Astrocyte (in vitro differentiated cells and primary cell): Measurements from ENCODE around the gene BTN2A1. TPM values are rescaled to one million over a fixed set of nuclear protein-coding genes. Genes with fewer than 3 reads are reported as not detected.
A peak's percentile ranks its signal among the peaks of the same experiment; 100 is the strongest.

ENCODE experiments used
- DNase-seq: peaks from one replicate; pipeline ENCODE4 v3.0.0-alpha.2; 2010; ENCODE audit warnings: low read depth
- FAIRE-seq: peaks from 2 replicates; lab custom pipeline; 2011; peaks lifted over from hg19 to GRCh38; lab: Jason Lieb, UNC
- H2AFZ ChIP-seq: 2 replicates; pipeline ENCODE4 v1.6.0; 2012; ENCODE audit warnings: low read depth, low read length, inconsistent platforms
- H3K27ac ChIP-seq: 2 replicates; pipeline ENCODE4 v1.5.1; 2011; ENCODE audit warnings: low read depth, low read length, inconsistent platforms
- H3K27me3 ChIP-seq: 2 replicates; pipeline ENCODE4 v1.6.0; 2011; ENCODE audit warnings: low read length, inconsistent platforms; ENCODE audit not compliant: insufficient read depth
- H3K36me3 ChIP-seq: 2 replicates; pipeline ENCODE4 v1.5.1; 2011; ENCODE audit warnings: low read length, inconsistent platforms; ENCODE audit not compliant: insufficient read depth
- H3K4me1 ChIP-seq: 2 replicates; pipeline ENCODE4 v1.5.1; 2011; ENCODE audit warnings: low read length, inconsistent platforms; ENCODE audit not compliant: insufficient read depth
- H3K4me2 ChIP-seq: 2 replicates; pipeline ENCODE4 v1.6.0; 2012; ENCODE audit warnings: low read length, inconsistent platforms
- H3K4me3 ChIP-seq: 2 replicates; pipeline ENCODE4 v1.5.1; 2011; ENCODE audit warnings: low read depth, mild to moderate bottlenecking, low read length, inconsistent platforms; ENCODE audit not compliant: insufficient read depth
- H3K79me2 ChIP-seq: 2 replicates; pipeline ENCODE4 v1.6.0; 2012; ENCODE audit warnings: mild to moderate bottlenecking, low read length, inconsistent platforms; ENCODE audit not compliant: insufficient read depth
- H3K9ac ChIP-seq: 2 replicates; pipeline ENCODE4 v1.6.0; 2012; ENCODE audit warnings: mild to moderate bottlenecking, low read length, inconsistent platforms
- H3K9me3 ChIP-seq: 2 replicates; pipeline ENCODE4 v1.5.1; 2012; ENCODE audit warnings: low read depth, mild to moderate bottlenecking, low read length, inconsistent platforms; ENCODE audit not compliant: insufficient read depth
- H4K20me1 ChIP-seq: 2 replicates; pipeline ENCODE4 v1.6.0; 2012; ENCODE audit warnings: low read length, inconsistent platforms; ENCODE audit not compliant: insufficient read depth
- H3K27ac Mint-ChIP-seq: one replicate; pipeline ENCODE4 v1.8.0; 2021; ENCODE audit warnings: mild to moderate bottlenecking, mixed read lengths; ENCODE audit not compliant: unreplicated experiment
- H3K27me3 Mint-ChIP-seq: one replicate; pipeline ENCODE4 v1.8.0; 2021; ENCODE audit warnings: low read depth, mixed read lengths; ENCODE audit not compliant: unreplicated experiment
- H3K36me3 Mint-ChIP-seq: one replicate; pipeline ENCODE4 v1.8.0; 2021; ENCODE audit warnings: low read depth, mixed read lengths; ENCODE audit not compliant: unreplicated experiment
- H3K4me1 Mint-ChIP-seq: one replicate; pipeline ENCODE4 v1.8.0; 2021; ENCODE audit warnings: low read depth, mixed read lengths; ENCODE audit not compliant: unreplicated experiment
- H3K4me3 Mint-ChIP-seq: one replicate; pipeline ENCODE4 v1.8.0; 2021; ENCODE audit warnings: mild to moderate bottlenecking, moderate library complexity, mixed read lengths; ENCODE audit not compliant: unreplicated experiment
- H3K9me3 Mint-ChIP-seq: one replicate; pipeline ENCODE4 v1.8.0; 2021; ENCODE audit warnings: mild to moderate bottlenecking, mixed read lengths; ENCODE audit not compliant: unreplicated experiment
- CTCF ChIP-seq: IDR thresholded peaks from 2 replicates; pipeline ENCODE4 v1.5.1; 2011; ENCODE audit warnings: low read depth, mild to moderate bottlenecking, inconsistent platforms, low read length, moderate library complexity; ENCODE audit not compliant: insufficient read depth
- EZH2 ChIP-seq: IDR thresholded peaks from 2 replicates; pipeline ENCODE4 v1.6.1; 2012; ENCODE audit warnings: mild to moderate bottlenecking, low read length, inconsistent platforms; ENCODE audit not compliant: insufficient read depth
- total RNA-seq: library from RNA; stranded (reverse); gene quantifications from 2 replicates; pipeline ENCODE4 v1.2.1, GENCODE V29; 2021

Gene BTN2A1
- total RNA-seq, 1 donor from 2014 or later = 50.4 TPM

- no peak overlapping the region for H3K27ac ChIP-seq
- H3K4me2 ChIP-seq = peak overlapping the region; percentile 81
- H3K4me3 Mint-ChIP-seq = peak overlapping the region; percentile 64
- no peak overlapping the region for H3K27ac Mint-ChIP-seq
- H3K79me2 ChIP-seq = no peaks in the 10 kb centered on the region
- H3K9ac ChIP-seq = peak overlapping the region; percentile 12
- H4K20me1 ChIP-seq = no peaks in the 10 kb centered on the region
- H2AFZ ChIP-seq = peak overlapping the region; percentile 74
- H3K4me1 ChIP-seq = no peaks in the 10 kb centered on the region
- peak overlapping the region; percentile 50 for H3K4me3 ChIP-seq
- no peaks in the 10 kb centered on the region for H3K9me3 ChIP-seq
- H3K9me3 Mint-ChIP-seq = no peaks in the 10 kb centered on the region
- no peak for FAIRE-seq
- TF ChIP-seq CTCF (no peak), EZH2 (peak; percentile 78)
- H3K36me3 ChIP-seq = no peaks in the 10 kb centered on the region
- no peaks in the 10 kb centered on the region for H3K4me1 Mint-ChIP-seq
- peaks cover 49% of the 10 kb centered on the region for H3K27me3 Mint-ChIP-seq
- peaks cover 32% of the 10 kb centered on the region for H3K27me3 ChIP-seq
- peak; percentile 6 for DNase-seq
- H3K36me3 Mint-ChIP-seq = no peaks in the 10 kb centered on the region
Measured at GRCh38 chr6:26501482-26501986, 43.8 kb downstream of the BTN2A1 start.

GRCh38 chr6:26502165-26502564, 44.4 kb downstream of the BTN2A1 start:
- Mint-ChIP-seq H3K4me3 (no peak overlapping the region), H3K9me3 (no peaks in the 10 kb centered on the region), H3K27me3 (peaks cover 50% of the 10 kb centered on the region), H3K4me1 (no peaks in the 10 kb centered on the region), H3K36me3 (no peaks in the 10 kb centered on the region), H3K27ac (no peak overlapping the region)
- Histone ChIP-seq H3K4me3 (no peak overlapping the region), H4K20me1 (no peaks in the 10 kb centered on the region), H2AFZ (no peak overlapping the region), H3K27me3 (peaks cover 32% of the 10 kb centered on the region), H3K4me1 (no peaks in the 10 kb centered on the region), H3K9me3 (no peaks in the 10 kb centered on the region), H3K4me2 (peak overlapping the region; percentile 81), H3K79me2 (no peaks in the 10 kb centered on the region), H3K9ac (no peak overlapping the region), H3K27ac (no peak overlapping the region), H3K36me3 (no peaks in the 10 kb centered on the region)
- TF ChIP-seq EZH2 = no peak
- TF ChIP-seq CTCF = no peak
- no peak for DNase-seq
- no peak for FAIRE-seq

- no peaks in the 10 kb centered on the region for H4K20me1 ChIP-seq
- Mint-ChIP-seq H3K4me3 (no peak overlapping the region), H3K27ac (no peak overlapping the region), H3K4me1 (no peaks in the 10 kb centered on the region), H3K36me3 (no peaks in the 10 kb centered on the region), H3K9me3 (no peaks in the 10 kb centered on the region), H3K27me3 (peaks cover 46% of the 10 kb centered on the region)
- no peaks in the 10 kb centered on the region for H3K36me3 ChIP-seq
- no peak overlapping the region for H3K27ac ChIP-seq
- H3K79me2 ChIP-seq = no peaks in the 10 kb centered on the region
- no peak for FAIRE-seq
- H3K4me1 ChIP-seq = no peaks in the 10 kb centered on the region
- H3K4me3 ChIP-seq = no peak overlapping the region
- no peak for TF ChIP-seq CTCF
- no peak for TF ChIP-seq EZH2
- H2AFZ ChIP-seq = no peak overlapping the region
- H3K27me3 ChIP-seq = peaks cover 32% of the 10 kb centered on the region
- H3K9ac ChIP-seq = no peak overlapping the region
- no peak overlapping the region for H3K4me2 ChIP-seq
- no peaks in the 10 kb centered on the region for H3K9me3 ChIP-seq
- DNase-seq = no peak
Measured at GRCh38 chr6:26502626-26503025, 44.9 kb downstream of the BTN2A1 start.
